SK-N-SH (cell line): ENCODE measurements around the gene SLC25A20.

ENCODE experiments used
- CTCF ChIP-seq: fragments of 200-600 bp; sonication (generic); IDR thresholded peaks from 2 replicates; pipeline ENCODE4 v1.6.1; 2017; ENCODE audit warnings: antibody characterized with exemption, mild to moderate bottlenecking, moderate library complexity
- EP300 ChIP-seq, 2 experiments: IDR thresholded peaks; 2 replicates each; pipeline versions ENCODE4 v1.4.0 to v1.6.1; 2012; ENCODE audit warnings: borderline replicate concordance in 1 of 2, low read depth in 1 of 2, low read length in 1 of 2
- JUND ChIP-seq: IDR thresholded peaks from 2 replicates; pipeline ENCODE4 v1.4.0; 2012
- POLR2AphosphoS5 ChIP-seq: IDR thresholded peaks from 2 replicates; pipeline ENCODE4 v1.6.1; 2012; ENCODE audit warnings: low read depth, low read length
- USF2 ChIP-seq: fragments of 150-350 bp; IDR thresholded peaks from 2 replicates; pipeline ENCODE4 v1.6.1; 2017; ENCODE audit warnings: antibody characterized with exemption, low read length, low read depth, borderline replicate concordance
- YY1 ChIP-seq: IDR thresholded peaks from 2 replicates; pipeline ENCODE4 v1.4.0; 2012; ENCODE audit warnings: low read depth, mild to moderate bottlenecking
- ZBTB33 ChIP-seq: IDR thresholded peaks from 2 replicates; pipeline ENCODE4 v1.4.0; 2012; ENCODE audit warnings: low read depth, borderline replicate concordance
- TF ChIP-seq, protein P1 (sequence below): IDR thresholded peaks from 2 replicates; pipeline ENCODE4 v1.4.0; 2012; ENCODE audit warnings: low read depth
- TF ChIP-seq, protein P2 (sequence below): IDR thresholded peaks from 2 replicates; pipeline ENCODE4 v1.6.1; 2012; ENCODE audit warnings: mild to moderate bottlenecking, low read depth, low read length, moderate library complexity

GRCh38 chr3:48918388-48919214, 19.9 kb upstream of the SLC25A20 start, which contains the start of gene ARIH2:
- TF ChIP-seq ZBTB33 (no peak), JUND (no peak), POLR2AphosphoS5 (peak; percentile 89), CTCF (no peak), USF2 (no peak), YY1 (no peak; the same call in 1 of the 2 replicates), EP300 (IDR thresholded peaks at IDR 0.05; ENCODE audit: borderline replicate concordance in 1 of 2, low read depth in 1 of 2, low read length in 1 of 2) (no peak; a peak in 1 of 4 replicates)
- TF ChIP-seq, protein P1, sequence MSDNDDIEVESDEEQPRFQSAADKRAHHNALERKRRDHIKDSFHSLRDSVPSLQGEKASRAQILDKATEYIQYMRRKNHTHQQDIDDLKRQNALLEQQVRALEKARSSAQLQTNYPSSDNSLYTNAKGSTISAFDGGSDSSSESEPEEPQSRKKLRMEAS: 0 out of 2 replicates have a peak, but pooled peaks have one; percentile 63
- TF ChIP-seq, protein P2, sequence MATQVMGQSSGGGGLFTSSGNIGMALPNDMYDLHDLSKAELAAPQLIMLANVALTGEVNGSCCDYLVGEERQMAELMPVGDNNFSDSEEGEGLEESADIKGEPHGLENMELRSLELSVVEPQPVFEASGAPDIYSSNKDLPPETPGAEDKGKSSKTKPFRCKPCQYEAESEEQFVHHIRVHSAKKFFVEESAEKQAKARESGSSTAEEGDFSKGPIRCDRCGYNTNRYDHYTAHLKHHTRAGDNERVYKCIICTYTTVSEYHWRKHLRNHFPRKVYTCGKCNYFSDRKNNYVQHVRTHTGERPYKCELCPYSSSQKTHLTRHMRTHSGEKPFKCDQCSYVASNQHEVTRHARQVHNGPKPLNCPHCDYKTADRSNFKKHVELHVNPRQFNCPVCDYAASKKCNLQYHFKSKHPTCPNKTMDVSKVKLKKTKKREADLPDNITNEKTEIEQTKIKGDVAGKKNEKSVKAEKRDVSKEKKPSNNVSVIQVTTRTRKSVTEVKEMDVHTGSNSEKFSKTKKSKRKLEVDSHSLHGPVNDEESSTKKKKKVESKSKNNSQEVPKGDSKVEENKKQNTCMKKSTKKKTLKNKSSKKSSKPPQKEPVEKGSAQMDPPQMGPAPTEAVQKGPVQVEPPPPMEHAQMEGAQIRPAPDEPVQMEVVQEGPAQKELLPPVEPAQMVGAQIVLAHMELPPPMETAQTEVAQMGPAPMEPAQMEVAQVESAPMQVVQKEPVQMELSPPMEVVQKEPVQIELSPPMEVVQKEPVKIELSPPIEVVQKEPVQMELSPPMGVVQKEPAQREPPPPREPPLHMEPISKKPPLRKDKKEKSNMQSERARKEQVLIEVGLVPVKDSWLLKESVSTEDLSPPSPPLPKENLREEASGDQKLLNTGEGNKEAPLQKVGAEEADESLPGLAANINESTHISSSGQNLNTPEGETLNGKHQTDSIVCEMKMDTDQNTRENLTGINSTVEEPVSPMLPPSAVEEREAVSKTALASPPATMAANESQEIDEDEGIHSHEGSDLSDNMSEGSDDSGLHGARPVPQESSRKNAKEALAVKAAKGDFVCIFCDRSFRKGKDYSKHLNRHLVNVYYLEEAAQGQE: no peak
